Measurements from ENCODE around the gene GRID2IP.
A peak's percentile ranks its signal among the peaks of the same experiment; 100 is the strongest.
"Not testable (repeated sequence)": the region's sequence is repeated elsewhere in the genome, so short reads cannot be mapped to it uniquely, and the experiment has no call there.

The GRID2IP gene

DNA sequence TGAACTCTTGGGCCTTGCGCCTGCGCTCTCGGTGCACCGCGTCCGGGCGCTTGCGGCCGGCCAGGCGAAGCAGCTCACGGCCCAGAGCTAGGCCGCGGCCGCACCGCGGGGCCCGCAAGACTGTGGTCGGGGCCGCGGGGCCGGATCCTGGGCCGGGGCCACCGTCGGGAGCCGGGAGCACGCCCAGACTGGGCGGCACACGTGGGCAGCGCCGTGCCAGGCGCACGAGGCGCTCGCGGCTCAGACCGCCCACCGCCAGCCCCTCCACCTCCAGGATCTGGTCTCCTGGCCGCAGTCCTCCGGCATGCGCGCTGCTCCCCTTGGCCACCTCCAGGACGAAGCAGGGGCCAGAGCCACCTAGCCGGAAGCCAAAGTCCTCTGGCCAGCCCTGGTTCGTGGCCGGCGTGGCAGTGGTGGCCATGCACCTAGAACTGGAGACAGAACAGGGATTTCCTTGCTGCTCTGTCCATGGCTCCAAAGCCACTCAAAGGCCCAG is at the start of gene GRID2IP:
Gene GRID2IP, minus strand, starts transcription at position 446 of the 496 bp plus-strand sequence. Its CDS starts 25 bp downstream, at position 421.
- DNase-seq (ENCODE audit: low read depth) = no peak

DNA sequence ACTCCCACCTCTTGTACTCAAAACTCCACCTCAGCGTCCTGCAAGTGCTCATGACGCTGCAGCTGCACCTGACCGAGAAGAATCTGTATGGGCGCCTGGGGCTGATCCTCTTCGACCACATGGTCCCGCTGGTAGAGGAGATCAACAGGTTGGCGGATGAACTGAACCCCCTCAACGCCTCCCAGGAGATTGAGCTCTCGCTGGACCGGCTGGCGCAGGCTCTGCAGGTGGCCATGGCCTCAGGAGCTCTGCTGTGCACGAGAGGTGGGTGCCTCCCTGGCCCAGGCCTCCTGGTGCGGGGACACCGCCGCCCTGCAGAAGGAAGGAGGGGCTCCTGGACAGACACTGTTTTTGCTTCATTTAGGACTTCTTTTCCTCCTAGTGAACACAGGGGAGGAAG is 48.8 kb upstream of the GRID2IP start:
- no peak for DNase-seq (ENCODE audit: low read depth)

DNA sequence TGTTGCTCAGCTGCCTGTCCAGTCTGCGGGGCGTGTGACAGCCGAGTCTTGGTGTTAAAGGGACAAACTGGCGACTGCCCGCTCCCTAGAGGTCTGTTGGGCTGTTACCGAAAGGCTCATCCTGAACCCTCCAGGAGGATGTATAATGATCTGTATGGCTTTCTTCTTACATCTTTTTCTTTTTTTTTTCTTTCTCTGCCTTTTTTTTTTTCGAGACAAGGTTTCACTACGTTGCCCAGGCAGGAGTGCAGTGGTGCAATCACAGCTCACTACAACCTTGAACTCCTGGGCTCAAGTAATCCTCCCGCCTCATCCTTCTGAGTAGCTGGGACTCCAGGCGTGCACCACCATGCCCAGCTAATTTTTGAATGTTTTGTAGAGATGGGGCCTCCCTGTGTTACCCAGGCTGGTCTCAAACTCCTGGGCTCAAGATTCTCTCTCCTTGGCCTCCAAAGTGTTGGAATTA is 39.4 kb upstream of the GRID2IP start:
- DNase-seq (ENCODE audit: low read depth) = no peak

DNA sequence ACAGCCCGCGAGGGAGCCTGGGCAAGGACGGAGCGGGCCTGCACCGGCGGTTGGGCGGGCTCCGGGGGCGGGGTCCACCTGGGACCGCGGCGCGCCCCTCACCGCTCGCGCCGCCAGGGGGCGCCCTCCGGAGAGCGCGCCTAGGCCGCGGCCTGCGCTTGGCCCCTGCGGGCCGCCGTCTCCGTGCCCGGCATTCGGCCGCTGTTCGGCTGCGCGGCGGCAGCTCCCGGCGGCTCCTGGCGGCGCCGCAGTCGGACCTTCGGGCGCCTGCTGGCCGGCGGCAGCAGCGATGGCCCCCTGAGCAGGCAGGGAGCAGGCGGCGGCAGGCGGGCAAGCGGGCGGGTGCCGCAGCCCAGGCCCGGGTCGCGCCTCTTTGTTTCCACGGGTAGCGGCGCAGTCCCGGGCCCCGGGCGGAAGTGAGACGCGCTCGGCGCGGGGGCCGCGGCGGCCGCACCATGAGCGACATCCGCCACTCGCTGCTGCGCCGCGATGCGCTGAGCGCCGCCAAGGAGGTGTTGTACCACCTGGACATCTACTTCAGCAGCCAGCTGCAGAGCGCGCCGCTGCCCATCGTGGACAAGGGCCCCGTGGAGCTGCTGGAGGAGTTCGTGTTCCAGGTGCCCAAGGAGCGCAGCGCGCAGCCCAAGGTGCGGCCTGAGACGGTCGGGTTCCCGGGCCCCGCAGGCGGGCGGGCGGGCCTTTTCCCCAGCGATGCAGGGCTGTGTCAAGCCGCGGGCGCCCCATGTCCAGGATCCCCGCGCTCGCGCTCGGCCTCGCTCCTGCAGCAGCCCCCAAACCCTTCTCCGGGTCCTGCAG is 38.8 kb upstream of the GRID2IP start, which contains the start of gene INTS15:
Gene INTS15, plus strand, starts transcription at position 193 of the 816 bp plus-strand sequence. Its CDS starts 263 bp downstream, at position 456.
- DNase-seq (ENCODE audit: low read depth) = no peak

DNA sequence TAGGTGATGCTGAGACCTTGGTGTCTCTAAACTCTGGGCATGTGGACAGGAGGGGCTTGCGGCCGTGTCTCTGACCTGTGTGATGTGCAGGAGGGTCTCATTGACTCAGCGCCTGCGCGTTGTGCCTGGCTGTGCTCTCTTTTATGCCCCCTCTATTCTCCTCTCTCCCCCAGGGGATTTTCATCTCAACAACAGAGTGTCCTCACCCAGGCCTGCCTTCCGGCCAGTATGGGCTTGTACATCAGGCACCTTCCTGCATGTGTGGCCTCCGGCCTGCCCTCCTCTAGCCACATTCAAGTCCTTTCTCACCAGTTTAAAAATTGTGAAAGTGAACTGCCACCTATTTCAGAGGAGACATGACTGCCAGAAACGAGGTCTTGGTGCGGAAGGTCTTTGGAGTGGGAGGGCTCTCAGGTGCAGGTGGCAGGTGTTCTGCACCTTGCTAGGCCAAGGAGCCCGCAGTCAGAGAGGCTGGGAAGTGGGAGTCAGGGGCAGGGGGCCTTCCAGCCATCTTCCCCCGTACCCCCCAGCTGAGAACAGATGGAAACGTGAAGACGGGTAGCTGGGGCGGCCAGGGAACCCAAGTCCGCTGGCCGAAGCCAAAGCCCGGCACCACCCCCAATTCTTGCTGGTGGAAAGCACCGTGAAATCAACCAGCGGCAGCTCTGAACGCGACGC is 38.0 kb upstream of the GRID2IP start:
- DNase-seq (ENCODE audit: low read depth) = no peak

DNA sequence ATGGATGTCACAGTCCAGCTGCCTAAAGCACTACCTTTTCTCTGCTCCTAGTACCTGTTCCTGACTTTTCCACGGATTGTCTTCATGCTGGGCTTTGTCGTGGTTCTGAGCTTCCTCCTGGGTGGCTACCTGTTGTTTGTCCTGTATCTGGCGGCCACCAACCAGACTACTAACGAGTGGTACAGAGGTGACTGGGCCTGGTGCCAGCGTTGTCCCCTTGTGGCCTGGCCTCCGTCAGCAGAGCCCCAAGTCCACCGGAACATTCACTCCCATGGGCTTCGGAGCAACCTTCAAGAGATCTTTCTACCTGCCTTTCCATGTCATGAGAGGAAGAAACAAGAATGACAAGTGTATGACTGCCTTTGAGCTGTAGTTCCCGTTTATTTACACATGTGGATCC is 37.3 kb upstream of the GRID2IP start:
- DNase-seq (ENCODE audit: low read depth) = no peak

DNA sequence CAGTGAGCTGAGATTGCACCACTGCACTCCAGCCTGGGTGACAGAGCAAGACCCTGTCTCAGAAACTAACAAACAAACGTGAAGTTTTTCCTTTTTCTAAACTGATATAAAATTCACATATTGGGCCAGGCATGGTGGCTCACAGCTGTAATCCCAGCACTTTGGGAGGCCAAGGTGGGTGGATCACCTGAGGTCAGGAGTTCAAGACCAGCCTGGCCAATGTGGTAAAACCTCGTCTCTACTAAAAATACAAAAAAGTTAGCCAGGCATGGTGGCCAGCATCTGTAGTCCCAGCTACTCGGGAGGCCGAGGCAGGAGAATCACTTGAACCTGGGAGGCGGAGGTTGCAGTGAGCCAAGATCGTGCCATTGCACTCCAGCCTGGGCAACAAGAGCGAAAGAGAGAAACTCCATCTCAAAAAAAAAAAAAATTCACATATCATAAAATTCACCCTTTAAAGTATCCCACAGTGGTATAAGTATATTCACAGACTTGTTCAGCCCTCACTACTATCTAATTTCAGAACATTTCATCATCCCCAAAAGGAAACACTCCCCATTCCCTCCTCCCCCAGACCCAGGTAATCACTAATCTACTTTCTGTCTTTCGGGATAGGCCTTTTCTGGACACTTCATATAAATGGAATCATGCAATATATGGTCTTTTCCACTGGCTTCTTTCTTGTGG is 34.6 kb upstream of the GRID2IP start:
- not testable (repeated sequence) for DNase-seq (ENCODE audit: low read depth)

DNA sequence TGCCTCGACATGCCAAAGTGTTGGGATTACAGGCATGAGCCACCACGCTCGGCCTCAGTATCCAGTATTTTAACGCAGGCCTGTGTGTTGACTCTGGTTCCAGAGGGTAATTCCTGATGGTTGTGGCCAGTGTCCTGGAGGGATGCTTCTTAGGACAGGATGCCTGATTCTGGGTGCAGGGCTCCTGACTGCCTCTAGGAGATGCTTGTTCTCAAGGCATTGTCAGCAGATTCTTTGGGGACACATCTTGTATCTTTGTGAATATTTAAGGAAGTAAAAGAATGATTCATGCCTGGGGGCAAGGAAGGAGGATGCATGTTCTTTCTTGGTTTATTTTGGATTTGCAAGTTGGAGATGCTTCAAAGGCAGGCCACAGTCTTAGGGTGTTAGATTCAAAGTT is 28.2 kb upstream of the GRID2IP start:
- DNase-seq (ENCODE audit: low read depth) = no peak

DNA sequence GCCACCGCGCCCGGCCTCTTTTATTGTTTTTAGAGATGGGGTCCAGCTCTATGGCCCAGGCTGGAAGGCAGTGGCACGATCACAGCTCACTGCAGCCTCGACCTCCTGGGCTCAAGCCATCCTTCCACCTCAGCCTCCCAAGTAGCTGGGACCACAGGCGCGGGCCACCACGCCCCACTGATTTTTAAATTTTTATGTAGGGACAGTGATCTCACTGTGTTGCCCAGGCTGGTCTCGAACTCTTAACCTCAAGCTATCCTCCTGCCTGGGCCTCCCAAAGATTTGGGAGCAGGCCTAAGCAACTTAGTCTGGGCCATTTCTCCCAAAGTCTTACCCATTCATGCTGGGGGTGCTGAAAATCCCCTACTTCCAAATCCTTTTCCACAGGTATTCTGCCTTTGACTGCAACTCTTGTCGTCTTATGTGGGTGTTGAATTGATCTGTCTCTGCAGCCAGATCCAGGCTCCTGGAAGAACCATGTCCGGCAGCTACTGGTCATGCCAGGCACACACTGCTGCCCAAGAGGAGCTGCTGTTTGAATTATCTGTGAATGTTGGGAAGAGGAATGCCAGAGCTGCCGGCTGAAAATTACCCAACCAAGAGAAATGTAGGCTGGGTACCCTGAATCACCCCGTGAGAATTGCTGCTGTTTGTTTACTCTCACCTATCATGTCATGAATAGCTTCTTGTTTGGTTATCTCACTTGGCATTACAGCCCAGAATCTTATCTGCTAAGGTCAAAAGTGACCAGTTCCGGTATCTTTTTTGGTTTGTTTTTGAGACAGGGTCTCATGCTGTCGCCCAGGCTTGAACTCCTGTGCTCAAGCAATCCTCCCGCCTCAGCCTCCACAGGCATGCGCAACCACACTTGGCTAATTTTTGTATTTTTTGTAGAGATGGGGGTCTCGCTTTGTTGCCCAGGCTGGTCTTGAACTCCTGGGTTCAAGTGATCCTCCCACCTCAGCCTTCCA is 27.1 kb upstream of the GRID2IP start:
- no peak for DNase-seq (ENCODE audit: low read depth)

DNA sequence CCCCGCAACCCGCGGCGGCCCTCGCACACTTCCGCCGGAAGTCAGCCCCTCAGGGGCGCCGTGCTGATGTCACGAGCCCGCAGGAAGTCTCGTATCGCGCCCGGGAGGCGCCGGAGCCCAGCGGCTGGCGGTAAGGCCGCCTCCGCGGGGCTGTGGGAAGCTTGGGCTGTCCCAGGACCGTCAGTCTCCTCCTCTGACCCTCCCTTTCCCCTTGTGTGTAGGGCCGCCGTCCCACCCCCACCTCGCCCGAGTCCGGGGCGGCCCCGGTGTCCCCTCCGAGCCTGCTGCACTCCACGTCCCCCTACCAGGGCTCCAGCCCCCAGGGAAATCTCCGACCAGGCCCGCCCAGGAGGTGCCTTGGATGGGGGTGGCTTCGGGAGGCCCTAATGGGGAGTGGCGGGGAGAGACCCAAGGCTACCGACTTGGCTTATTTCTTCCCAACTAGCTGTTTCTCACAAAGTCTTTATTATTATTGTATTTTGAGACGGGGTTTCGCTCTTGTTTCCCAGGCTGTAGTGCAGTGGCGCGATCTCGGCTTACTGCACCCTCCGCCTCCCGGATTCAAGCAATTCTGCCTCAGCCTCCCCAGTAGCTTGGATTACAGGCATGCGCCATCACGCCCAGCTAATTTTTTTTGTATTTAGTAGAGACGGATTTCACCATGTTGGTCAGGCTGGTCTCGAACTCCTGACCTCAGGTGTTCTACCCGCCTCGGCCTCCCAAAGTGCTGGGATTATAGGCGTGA is 26.3 kb upstream of the GRID2IP start, which contains the start of gene ZDHHC4:
Gene ZDHHC4, plus strand, starts transcription at position 86 of the 745 bp plus-strand sequence. CDS start 3,108 bp downstream, outside the sequence.
- peak; percentile 47 for DNase-seq (ENCODE audit: low read depth)

DNA sequence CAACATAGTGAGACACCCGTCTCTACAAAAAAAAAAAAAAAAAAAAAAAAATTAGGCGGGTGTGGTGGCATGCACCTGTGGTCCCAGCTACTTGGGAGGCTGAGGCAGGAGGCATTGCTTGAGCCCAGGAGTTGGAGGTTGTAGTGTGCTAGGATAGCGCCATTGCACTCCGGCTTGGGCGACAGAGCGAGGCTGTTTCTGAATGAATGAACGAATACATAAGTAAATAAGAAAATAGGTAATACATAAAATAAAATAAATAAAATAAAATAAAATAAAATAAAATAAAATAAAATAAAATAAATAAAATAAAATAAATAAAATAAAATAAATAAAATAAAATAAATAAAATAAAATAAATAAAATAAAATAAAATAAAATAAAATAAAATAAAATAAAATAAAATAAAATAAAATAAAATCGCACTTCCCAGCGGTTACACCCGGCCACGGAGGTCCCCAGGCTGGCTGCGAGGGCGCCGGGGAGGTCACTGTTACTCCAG is 25.7 kb upstream of the GRID2IP start:
- DNase-seq (ENCODE audit: low read depth) = not testable (repeated sequence)

DNA sequence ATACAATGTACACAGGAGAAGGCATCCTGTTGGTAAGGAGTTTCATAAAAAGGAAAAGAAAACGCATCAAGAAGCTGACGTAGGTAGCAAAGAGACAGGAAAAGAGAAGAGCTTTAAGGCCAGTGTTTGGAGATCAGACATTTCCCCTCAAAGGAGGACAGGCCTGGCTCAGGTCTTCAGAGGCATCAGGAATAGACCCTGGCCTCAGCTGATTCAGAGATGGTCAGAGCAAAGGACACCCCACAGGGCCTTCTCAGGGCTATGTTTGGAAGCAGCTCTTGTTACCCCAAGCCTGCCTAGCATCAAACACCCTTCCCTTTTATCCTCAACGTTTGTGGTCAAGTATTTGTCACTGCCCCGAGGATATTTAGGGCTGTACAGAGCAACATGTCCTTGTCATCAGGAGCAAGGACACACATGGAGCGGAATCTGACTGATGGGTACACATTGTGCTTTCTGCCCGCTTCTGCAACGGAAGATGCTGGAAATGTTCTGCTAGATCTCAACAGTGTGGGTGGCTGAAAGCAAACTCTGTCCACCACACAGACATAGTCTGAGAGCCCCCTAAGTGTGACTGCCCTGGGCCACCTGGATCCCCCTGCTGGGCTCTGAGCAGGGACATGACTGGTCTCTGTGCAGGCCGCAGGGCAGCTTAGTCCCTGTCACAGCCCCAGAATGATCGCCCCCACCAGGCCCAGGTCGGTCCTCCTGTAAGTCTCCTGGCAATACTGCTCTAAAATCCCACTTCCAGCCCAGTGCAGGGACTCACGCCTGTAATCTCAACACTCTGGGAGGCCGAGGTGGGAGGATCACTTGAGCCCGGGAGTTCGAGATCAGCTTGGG is 25.0 kb upstream of the GRID2IP start:
- DNase-seq (ENCODE audit: low read depth) = no peak

DNA sequence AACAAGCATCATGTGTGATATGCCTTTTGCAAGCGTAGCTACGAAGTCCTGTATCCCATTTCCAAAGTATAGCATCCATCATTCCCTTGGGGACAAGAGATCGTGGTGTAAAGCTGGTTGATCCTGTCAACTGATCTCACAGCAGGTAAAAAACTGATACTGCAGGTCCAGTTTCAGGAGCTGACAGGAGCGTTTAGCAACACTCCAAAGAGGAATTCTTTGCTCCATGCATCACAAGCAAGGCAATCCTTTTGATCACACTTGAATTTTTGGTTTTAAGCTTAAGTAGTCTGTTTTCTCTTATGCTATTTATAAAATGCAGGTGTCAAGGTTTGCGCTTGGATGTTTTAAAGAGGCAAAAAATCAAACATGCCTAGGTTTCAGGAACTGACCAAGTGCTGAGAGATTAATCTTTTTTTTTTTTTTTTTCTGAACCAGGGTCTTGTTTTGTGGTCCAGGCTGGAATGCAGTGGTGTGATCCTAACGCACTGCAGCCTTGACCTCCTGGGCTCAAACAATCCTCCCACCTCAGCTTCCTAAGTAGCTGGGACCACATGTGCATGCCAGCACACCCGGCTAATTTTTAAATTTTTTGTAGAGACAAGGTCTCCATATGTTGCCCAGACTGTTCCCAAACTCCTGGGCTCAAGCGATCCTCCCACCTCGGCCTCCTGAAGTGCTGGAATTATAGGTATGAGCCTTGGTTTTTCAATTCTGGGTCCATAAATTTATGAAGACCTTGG is 24.2 kb upstream of the GRID2IP start:
- no peak for DNase-seq (ENCODE audit: low read depth)

DNA sequence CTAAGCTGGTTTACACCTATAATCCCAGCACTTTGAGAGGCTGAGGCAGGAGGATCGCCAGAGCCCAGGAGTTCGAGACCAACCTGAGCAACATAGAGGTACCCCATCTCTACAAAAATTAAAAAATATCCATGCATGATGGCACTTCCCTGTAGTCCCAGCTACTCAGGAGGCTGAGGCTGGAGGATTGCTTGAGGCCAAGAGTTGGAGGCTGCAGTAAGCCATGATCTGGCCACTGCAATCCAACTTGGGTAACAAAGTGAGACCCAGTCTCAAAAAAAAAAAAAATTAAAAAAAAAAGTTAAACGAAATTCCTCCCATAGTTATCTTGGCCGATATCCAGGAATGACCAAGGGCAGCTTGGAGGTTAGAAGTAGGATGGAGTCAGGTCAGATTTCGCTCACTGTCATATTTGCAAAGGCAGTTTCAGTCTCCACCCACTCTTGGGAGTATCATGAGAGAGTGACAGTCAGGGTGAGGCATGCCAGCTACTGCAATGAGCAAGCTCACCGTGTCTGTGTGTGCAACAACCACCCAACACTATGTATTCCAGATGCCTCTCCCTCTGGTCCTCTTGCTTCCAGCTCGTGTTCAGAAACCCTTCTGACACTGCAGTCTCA is 20.0 kb upstream of the GRID2IP start:
- no peak for DNase-seq (ENCODE audit: low read depth)

DNA sequence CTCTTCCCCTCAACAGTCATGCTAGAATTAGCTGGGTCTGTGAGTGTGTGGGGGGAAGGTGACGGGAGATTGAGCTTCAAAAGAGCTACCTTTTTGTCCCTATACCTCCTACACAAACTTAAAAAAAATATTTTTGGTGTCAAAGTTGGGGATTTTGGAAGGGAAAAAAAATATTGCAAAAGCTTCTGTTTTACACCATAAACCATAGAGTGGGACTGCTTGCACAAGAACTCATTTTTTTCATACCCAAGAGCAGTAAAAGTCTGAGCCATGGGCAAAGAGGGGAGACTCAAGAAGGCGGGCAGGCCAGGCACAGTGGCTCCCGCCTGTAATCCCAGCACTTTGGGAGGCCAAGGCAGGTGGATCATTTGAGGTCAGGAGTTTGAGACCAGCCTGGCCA is 16.6 kb upstream of the GRID2IP start:
- DNase-seq (ENCODE audit: low read depth) = no peak

DNA sequence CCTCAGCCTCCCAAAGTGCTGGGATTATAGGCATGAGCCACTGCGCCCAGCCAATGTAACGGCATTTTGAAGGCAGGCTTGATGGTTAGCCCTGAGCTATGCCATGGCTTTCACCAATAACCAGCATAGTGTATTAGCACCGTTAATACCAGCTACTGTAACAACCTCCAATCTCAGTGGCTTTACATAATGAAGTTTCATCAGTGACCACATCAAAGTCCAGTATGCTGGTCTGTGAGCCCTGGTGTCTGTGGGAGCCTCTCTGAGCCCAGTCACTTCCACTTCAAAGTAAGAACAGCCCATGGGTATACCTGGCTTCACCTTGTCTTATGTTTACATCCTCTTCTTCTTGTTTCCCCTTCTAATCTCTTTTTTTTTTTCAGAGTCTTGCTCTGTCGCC is 14.4 kb upstream of the GRID2IP start:
- DNase-seq (ENCODE audit: low read depth) = no peak

DNA sequence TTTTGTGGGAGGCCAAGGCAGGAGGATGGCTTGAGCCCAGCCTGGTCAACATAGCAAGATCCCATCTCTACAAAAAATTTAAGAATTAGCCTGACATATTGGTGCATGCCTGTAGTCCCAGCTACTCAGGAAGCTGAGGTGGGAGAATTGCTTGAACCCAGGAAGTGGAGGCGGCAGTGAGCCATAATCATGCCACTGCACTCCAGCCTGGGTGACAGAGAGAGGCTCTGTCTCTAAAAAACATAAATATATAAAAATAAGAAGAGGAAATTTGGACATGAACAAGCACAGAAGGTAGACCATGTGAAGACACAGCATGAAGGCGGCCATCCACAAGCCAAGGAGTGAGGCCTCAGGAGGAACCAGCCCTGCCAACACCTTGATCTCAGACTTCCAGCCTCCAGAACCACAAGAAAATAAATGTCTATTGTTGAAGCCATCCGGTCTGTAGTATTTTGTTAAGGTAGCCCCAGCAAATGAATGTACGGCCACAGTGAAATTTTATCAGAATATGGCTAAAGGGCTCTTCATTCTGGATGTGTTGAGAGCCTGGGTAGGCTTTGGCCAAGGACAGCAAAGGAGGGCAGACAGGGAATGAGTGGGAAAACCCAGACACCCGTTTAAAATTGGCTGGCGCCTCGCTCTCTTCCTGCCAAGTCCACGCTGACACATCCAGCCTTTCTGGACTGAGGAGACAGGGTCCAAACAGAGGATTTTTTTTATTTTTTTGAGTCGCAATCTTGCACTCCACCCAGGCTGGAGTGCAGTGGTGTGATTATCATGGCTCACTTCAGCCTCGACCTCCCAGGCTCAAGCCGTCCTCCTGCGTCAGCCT is 12.9 kb upstream of the GRID2IP start:
- DNase-seq (ENCODE audit: low read depth) = no peak

Data from non-pigmented ciliary epithelial cell (primary cell).